Measurements from ENCODE around the gene ARID1B.

Gene ARID1B

DNA sequence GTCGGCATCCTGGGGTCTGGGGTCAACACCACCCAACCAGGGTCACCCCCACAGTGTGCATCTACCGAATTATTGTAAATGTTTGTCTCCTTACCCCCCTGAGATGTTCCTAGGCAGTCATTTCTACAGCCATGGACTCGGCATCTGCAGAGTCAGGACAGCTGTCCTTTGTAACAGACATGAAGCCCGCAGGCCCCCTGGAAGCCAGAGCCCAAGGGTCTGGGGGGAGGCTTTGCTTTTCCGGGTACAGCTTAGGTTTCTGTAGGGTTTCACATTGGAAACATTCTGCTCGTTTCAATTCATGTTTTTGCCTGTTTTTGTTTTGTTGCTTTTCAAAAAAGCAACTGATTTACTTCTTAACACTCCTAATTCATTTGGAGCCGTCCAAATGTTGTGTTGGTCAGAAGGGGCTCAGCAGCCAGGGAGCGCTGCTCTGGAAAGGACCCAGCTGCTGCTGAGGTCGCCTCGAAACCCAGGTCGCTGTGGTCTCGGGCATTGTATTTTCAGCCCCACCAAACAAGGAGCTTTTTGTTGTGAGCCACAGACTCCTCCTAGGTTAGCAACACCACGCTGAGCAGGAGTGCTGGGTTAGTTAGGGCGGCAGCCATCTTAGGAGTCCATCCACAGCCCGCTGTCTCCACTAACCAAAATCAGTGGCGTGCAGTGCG, 385.7 kb downstream of the ARID1B start:
- peaks cover 7% of the 10 kb centered on the region; the same call in 1 of the 2 replicates for H4K20me1 ChIP-seq (ENCODE audit: insufficient read depth, low read length)
- H3K4me1 ChIP-seq (ENCODE audit: insufficient read depth, low read length) = no peaks in the 10 kb centered on the region
- no peak for DNase-seq
- ATAC-seq (ENCODE audit: insufficient read depth, low read depth) = no peak
- no peaks in the 10 kb centered on the region for H3K27me3 ChIP-seq (ENCODE audit: insufficient read depth, low read length, poor library complexity)
- no peak overlapping the region for H3K4me2 ChIP-seq (ENCODE audit: insufficient read depth, low read length)
- H3K27ac ChIP-seq (ENCODE audit: low read length) = no peak overlapping the region
- H3K9ac ChIP-seq (ENCODE audit: low read depth, low read length) = no peak overlapping the region
- no peaks in the 10 kb centered on the region for H3K79me2 ChIP-seq (ENCODE audit: insufficient read depth, low read length)
- H3K9me3 ChIP-seq (ENCODE audit: insufficient read depth, low read length, severe bottlenecking) = no peaks in the 10 kb centered on the region
- peaks cover 69% of the 10 kb centered on the region for H3K36me3 ChIP-seq (ENCODE audit: insufficient read depth, low read length)
- no peak for TF ChIP-seq EZH2 (IDR thresholded peaks at IDR 0.05; ENCODE audit: borderline replicate concordance, low read depth, low read length, severe bottlenecking)
- TF ChIP-seq, protein P1, sequence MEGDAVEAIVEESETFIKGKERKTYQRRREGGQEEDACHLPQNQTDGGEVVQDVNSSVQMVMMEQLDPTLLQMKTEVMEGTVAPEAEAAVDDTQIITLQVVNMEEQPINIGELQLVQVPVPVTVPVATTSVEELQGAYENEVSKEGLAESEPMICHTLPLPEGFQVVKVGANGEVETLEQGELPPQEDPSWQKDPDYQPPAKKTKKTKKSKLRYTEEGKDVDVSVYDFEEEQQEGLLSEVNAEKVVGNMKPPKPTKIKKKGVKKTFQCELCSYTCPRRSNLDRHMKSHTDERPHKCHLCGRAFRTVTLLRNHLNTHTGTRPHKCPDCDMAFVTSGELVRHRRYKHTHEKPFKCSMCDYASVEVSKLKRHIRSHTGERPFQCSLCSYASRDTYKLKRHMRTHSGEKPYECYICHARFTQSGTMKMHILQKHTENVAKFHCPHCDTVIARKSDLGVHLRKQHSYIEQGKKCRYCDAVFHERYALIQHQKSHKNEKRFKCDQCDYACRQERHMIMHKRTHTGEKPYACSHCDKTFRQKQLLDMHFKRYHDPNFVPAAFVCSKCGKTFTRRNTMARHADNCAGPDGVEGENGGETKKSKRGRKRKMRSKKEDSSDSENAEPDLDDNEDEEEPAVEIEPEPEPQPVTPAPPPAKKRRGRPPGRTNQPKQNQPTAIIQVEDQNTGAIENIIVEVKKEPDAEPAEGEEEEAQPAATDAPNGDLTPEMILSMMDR (IDR thresholded peaks at IDR 0.05; ENCODE audit: borderline replicate concordance, extremely low read depth, low read length, poor library complexity, severe bottlenecking) = no peak
- no peak overlapping the region for H3K4me3 ChIP-seq (ENCODE audit: low read depth in 1 of 2, low read length in 2 of 2)
- H2AFZ ChIP-seq (ENCODE audit: low read depth, low read length) = no peak overlapping the region

DNA sequence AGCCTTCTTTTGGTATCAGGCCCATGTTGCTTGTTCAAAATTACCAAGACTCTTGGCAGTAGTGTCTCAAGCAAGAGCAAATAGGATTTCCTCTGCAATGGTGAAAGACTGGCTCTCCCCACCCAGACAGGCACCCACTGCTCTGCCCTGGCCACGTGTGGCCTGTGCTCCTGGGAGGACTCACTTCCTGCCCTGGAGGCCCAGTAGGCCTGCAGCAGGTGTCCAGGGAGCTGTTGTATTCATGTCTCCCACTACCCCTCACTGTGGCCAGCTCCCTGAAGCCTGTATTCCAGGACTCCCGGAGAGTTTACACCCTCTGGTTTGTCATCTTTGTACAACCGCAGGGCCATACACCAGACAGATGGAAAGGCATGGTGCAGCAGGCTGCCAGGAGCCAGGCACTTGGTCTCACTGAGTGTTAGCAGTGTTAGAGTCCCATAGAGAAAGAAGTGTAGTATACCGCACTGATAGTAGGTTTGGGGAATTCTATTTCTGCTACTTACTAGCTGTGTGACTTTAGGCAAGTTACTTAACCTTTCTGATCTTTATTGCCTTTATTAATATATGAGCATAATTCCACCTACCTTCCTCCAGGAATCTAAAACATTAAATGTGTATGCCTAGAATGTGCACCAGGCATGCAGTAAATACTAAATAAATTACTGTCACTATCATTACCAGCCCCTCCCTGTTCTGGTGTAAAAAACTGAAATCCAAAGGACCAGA, 386.4 kb downstream of the ARID1B start:
- no peak overlapping the region for H2AFZ ChIP-seq (ENCODE audit: low read depth, low read length)
- H3K4me2 ChIP-seq (ENCODE audit: insufficient read depth, low read length) = no peak overlapping the region
- no peaks in the 10 kb centered on the region for H3K9me3 ChIP-seq (ENCODE audit: insufficient read depth, low read length, severe bottlenecking)
- H3K27me3 ChIP-seq (ENCODE audit: insufficient read depth, low read length, poor library complexity) = no peaks in the 10 kb centered on the region
- no peak for TF ChIP-seq EZH2 (IDR thresholded peaks at IDR 0.05; ENCODE audit: borderline replicate concordance, low read depth, low read length, severe bottlenecking)
- TF ChIP-seq, protein P1 (IDR thresholded peaks at IDR 0.05; ENCODE audit: borderline replicate concordance, extremely low read depth, low read length, poor library complexity, severe bottlenecking) = no peak
- DNase-seq (no peak), ATAC-seq (ENCODE audit: insufficient read depth, low read depth) (peak; percentile 29; the same call in 2 of the 3 replicates)
- no peaks in the 10 kb centered on the region for H3K79me2 ChIP-seq (ENCODE audit: insufficient read depth, low read length)
- no peaks in the 10 kb centered on the region for H3K4me1 ChIP-seq (ENCODE audit: insufficient read depth, low read length)
- no peak overlapping the region for H3K4me3 ChIP-seq (ENCODE audit: low read depth in 1 of 2, low read length in 2 of 2)
- peaks cover 72% of the 10 kb centered on the region for H3K36me3 ChIP-seq (ENCODE audit: insufficient read depth, low read length)
- H3K27ac ChIP-seq (ENCODE audit: low read length) = no peak overlapping the region
- no peak overlapping the region for H3K9ac ChIP-seq (ENCODE audit: low read depth, low read length)
- H4K20me1 ChIP-seq (ENCODE audit: insufficient read depth, low read length) = peaks cover 7% of the 10 kb centered on the region; the same call in 1 of the 2 replicates

DNA sequence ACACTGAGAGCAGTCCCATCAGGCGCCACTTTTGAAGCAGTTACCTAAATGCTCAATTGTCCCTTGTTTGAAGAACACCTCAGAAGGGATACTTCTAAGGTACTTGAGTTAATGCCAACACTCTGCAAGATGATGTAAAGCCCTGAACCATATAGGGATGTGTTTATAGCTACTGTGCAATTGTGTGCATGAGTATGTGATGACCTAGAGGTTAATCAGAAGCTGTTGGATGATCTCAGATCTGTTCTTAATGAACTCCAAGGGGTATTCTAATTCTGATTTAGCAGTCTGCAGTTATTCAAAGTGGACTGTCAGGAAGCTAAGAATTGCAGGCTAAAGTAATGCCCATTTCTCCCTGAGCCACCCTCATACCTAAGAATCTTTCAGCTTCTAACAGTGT, 387.8 kb downstream of the ARID1B start:
- no peaks in the 10 kb centered on the region for H3K9me3 ChIP-seq (ENCODE audit: insufficient read depth, low read length, severe bottlenecking)
- no peaks in the 10 kb centered on the region for H3K4me1 ChIP-seq (ENCODE audit: insufficient read depth, low read length)
- no peaks in the 10 kb centered on the region for H3K27me3 ChIP-seq (ENCODE audit: insufficient read depth, low read length, poor library complexity)
- H3K9ac ChIP-seq (ENCODE audit: low read depth, low read length) = no peak overlapping the region
- no peak for TF ChIP-seq EZH2 (IDR thresholded peaks at IDR 0.05; ENCODE audit: borderline replicate concordance, low read depth, low read length, severe bottlenecking)
- TF ChIP-seq, protein P1 (IDR thresholded peaks at IDR 0.05; ENCODE audit: borderline replicate concordance, extremely low read depth, low read length, poor library complexity, severe bottlenecking) = no peak
- peaks cover 71% of the 10 kb centered on the region for H3K36me3 ChIP-seq (ENCODE audit: insufficient read depth, low read length)
- DNase-seq (no peak), ATAC-seq (ENCODE audit: insufficient read depth, low read depth) (no peak)
- no peak overlapping the region for H3K4me3 ChIP-seq (ENCODE audit: low read depth in 1 of 2, low read length in 2 of 2)
- H4K20me1 ChIP-seq (ENCODE audit: insufficient read depth, low read length) = peaks cover 7% of the 10 kb centered on the region
- no peak overlapping the region for H3K27ac ChIP-seq (ENCODE audit: low read length)
- H3K79me2 ChIP-seq (ENCODE audit: insufficient read depth, low read length) = no peaks in the 10 kb centered on the region
- no peak overlapping the region for H3K4me2 ChIP-seq (ENCODE audit: insufficient read depth, low read length)
- H2AFZ ChIP-seq (ENCODE audit: low read depth, low read length) = no peak overlapping the region

Data from DND-41 (cell line).